H1 (cell line): Measurements from ENCODE around the gene IFRD1. TPM values are rescaled to one million over a fixed set of nuclear protein-coding genes. Genes with fewer than 3 reads are reported as not detected.

ENCODE experiments used
- BRCA1 ChIP-seq: IDR thresholded peaks from 2 replicates; pipeline ENCODE4 v1.6.1; 2012; ENCODE audit warnings: low read depth, low read length, improper control_type of control experiment
- CBX5 ChIP-seq: fragments of 300-800, 300-1000 bp; sonication (generic); IDR thresholded peaks from 2 replicates; pipeline ENCODE4 v1.7.1; 2016; ENCODE audit warnings: antibody characterized with exemption, low read length, low read depth
- EP300 ChIP-seq, 2 experiments: IDR thresholded peaks; 1 replicate in 1 of 2; 2 replicates in 1 of 2; pipeline ENCODE4 v1.6.1; 2011 to 2012; ENCODE audit warnings: low read depth in 2 of 2, low read length in 2 of 2, mild to moderate bottlenecking in 2 of 2, borderline replicate concordance in 1 of 2, inconsistent platforms in 1 of 2, moderate library complexity in 1 of 2
- JUN ChIP-seq: IDR thresholded peaks from 2 replicates; pipeline ENCODE4 v1.6.1; 2011; ENCODE audit warnings: low read depth, mild to moderate bottlenecking, improper control_type of control experiment, low read length
- PHF8 ChIP-seq: fragments of 200-600 bp; sonication (generic); conservative IDR thresholded peaks from 2 replicates; pipeline ENCODE4 v1.7.1; 2012; ENCODE audit warnings: low read depth, mild to moderate bottlenecking, inconsistent platforms, low read length, moderate library complexity
- POLR2AphosphoS5 ChIP-seq: IDR thresholded peaks from 2 replicates; pipeline ENCODE4 v1.6.1; 2011; ENCODE audit warnings: low read depth, low read length
- RAD21 ChIP-seq, 2 experiments: IDR thresholded peaks in 1 of 2; conservative IDR thresholded peaks in 1 of 2; 2 replicates each; pipeline ENCODE4 v1.6.1; 2011; ENCODE audit warnings: low read depth in 2 of 2, low read length in 2 of 2, improper control_type of control experiment in 1 of 2, inconsistent platforms in 1 of 2, mild to moderate bottlenecking in 1 of 2, moderate library complexity in 1 of 2
- RXRA ChIP-seq: IDR thresholded peaks from 2 replicates; pipeline ENCODE4 v1.6.1; 2011; ENCODE audit warnings: low read depth, mild to moderate bottlenecking, low read length, moderate library complexity; ENCODE audit not compliant: insufficient read depth
- SIN3A ChIP-seq, 2 experiments: IDR thresholded peaks in 1 of 2; conservative IDR thresholded peaks in 1 of 2; 2 replicates each; pipeline ENCODE4 v1.6.1; 2011 to 2012; ENCODE audit warnings: low read length in 2 of 2, improper control_type of control experiment in 1 of 2, low read depth in 1 of 2, mild to moderate bottlenecking in 1 of 2
- TCF12 ChIP-seq: IDR thresholded peaks from 2 replicates; pipeline ENCODE4 v1.6.1; 2011; ENCODE audit warnings: low read depth, mild to moderate bottlenecking, low read length
- polyA plus RNA-seq, 7 experiments: library from polyadenylated mRNA; depleted of rRNA in 3 of 7; stranded (reverse) in 5 of 7; unstranded in 2 of 7; fragments of >200 nt in 5 of 7; fragments of 200-250 nt in 2 of 7; gene quantifications; 1 replicate in 5 of 7; 2 replicates in 1 of 7; 4 replicates in 1 of 7; pipeline versions ENCODE4 v1.2.1 to v1.2.3, GENCODE V29; 2011 to 2013; ENCODE audit warnings: missing spikeins in 2 of 7, mixed read lengths in 2 of 7
- total RNA-seq: library from RNA; stranded (reverse); fragmentation: NEBNext Ultra II Directional; extraction: Animal tissue kit (Norgen Biotek cat#: 25700); gene quantifications from 2 replicates; pipeline ENCODE4 v1.2.1, GENCODE V29; 2021
- TF ChIP-seq, protein P1 (sequence below): IDR thresholded peaks from 2 replicates; pipeline ENCODE4 v1.6.1; 2012; ENCODE audit warnings: inconsistent platforms
- TF ChIP-seq, protein P2 (sequence below), 3 experiments: IDR thresholded peaks; 1 replicate in 2 of 3; 2 replicates in 1 of 3; pipeline versions ENCODE4 v1.5.1 to v1.6.1; 2011; ENCODE audit warnings: low read length in 3 of 3, mild to moderate bottlenecking in 3 of 3, inconsistent platforms in 2 of 3, low read depth in 1 of 3, moderate library complexity in 1 of 3; ENCODE audit not compliant: insufficient read depth in 1 of 3; ENCODE audit errors: control extremely low read depth in 1 of 3

IFRD1 gene
- total and polyA plus RNA-seq, 2 of the 8 experiments (the other 6 are each of a cell fraction or from before 2014, with no cell fraction given) = 23.0 to 50.4 TPM

DNA sequence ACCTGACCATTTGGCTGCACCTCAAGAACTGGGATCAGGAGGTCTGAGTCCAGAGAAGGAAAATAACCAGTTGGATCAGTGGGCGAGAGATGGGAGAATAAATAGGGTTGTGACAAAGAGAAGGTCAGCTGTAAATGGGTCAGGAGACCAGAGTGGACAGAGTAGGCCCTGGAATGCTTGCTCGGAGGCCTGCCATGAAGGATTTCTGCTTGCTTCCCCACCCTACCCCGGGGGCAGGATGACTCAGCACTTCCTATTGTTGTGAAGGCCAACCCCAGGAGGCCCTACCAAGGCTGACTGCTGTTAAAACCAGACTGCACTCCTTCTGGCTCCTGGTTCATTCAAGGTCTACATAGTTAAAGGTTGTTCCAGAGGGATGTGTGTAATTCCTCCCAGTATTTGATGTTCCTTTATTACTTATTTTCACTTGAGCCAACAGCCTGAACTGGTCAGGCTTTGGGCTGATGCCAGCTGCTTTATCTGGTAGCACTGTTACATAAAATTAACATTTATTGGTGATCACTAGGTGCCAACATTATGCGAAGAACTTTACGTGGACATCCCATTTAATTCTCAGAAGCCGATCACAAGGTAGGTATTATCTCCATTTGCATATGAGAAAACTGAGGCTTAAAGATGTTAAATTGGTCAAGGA, 27.3 kb upstream of the IFRD1 start (continued):
- TF ChIP-seq SIN3A (conservative IDR thresholded peaks at IDR 0.05 in 1 of 2, IDR thresholded peaks at IDR 0.05 in 1 of 2; ENCODE audit: low read depth in 1 of 2, low read length in 2 of 2) = no peak
- TF ChIP-seq RXRA = no peak
- TF ChIP-seq BRCA1 = no peak
- TF ChIP-seq POLR2AphosphoS5 = no peak
- no peak for TF ChIP-seq JUN
- TF ChIP-seq, protein P1, sequence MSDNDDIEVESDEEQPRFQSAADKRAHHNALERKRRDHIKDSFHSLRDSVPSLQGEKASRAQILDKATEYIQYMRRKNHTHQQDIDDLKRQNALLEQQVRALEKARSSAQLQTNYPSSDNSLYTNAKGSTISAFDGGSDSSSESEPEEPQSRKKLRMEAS = no peak
- TF ChIP-seq PHF8 = no peak
- TF ChIP-seq TCF12 = no peak
- TF ChIP-seq EP300 (IDR thresholded peaks at IDR 0.05; ENCODE audit: borderline replicate concordance in 1 of 2, low read depth in 2 of 2, low read length in 2 of 2) = no peak
- TF ChIP-seq RAD21 (IDR thresholded peaks at IDR 0.05 in 1 of 2, conservative IDR thresholded peaks at IDR 0.05 in 1 of 2; ENCODE audit: low read depth in 2 of 2, low read length in 2 of 2) = no peak
- no peak for TF ChIP-seq CBX5
- TF ChIP-seq, protein P2, sequence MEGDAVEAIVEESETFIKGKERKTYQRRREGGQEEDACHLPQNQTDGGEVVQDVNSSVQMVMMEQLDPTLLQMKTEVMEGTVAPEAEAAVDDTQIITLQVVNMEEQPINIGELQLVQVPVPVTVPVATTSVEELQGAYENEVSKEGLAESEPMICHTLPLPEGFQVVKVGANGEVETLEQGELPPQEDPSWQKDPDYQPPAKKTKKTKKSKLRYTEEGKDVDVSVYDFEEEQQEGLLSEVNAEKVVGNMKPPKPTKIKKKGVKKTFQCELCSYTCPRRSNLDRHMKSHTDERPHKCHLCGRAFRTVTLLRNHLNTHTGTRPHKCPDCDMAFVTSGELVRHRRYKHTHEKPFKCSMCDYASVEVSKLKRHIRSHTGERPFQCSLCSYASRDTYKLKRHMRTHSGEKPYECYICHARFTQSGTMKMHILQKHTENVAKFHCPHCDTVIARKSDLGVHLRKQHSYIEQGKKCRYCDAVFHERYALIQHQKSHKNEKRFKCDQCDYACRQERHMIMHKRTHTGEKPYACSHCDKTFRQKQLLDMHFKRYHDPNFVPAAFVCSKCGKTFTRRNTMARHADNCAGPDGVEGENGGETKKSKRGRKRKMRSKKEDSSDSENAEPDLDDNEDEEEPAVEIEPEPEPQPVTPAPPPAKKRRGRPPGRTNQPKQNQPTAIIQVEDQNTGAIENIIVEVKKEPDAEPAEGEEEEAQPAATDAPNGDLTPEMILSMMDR (IDR thresholded peaks at IDR 0.05; ENCODE audit: control extremely low read depth in 1 of 3, insufficient read depth in 1 of 3, low read depth in 1 of 3, low read length in 3 of 3) = no peak
